Skin epidermis (tissue), 12 donors: ENCODE measurements around the gene PTPRN2.
A peak's percentile ranks its signal among the peaks of the same experiment; 100 is the strongest.
"Not testable (repeated sequence)": the region's sequence is repeated elsewhere in the genome, so short reads cannot be mapped to it uniquely, and the experiment has no call there.

Experiments used
- H3K27ac ChIP-seq, 21 experiments: fragments of 200-600 bp; sonication (generic) in 11 of 21; one replicate each; pipeline ENCODE4 v1.5.0; 2020; ENCODE audit warnings: mild to moderate bottlenecking in 3 of 21, inconsistent platforms in 2 of 21, moderate library complexity in 2 of 21
- H3K4me3 ChIP-seq, 7 experiments: fragments of 200-600 bp; sonication (generic) in 2 of 7; one replicate each; pipeline ENCODE4 v1.5.0; 2020; ENCODE audit warnings: inconsistent platforms in 2 of 7, mild to moderate bottlenecking in 2 of 7, moderate library complexity in 1 of 7

The PTPRN2 gene

GRCh38 chr7:158303121-158303520 is 284.5 kb downstream of the PTPRN2 start:
- no peak overlapping the region for H3K4me3 ChIP-seq
- H3K27ac ChIP-seq, result no peak overlapping the region

GRCh38 chr7:158302274-158303070 is 285.2 kb downstream of the PTPRN2 start:
- H3K4me3 ChIP-seq, result no peak overlapping the region
- no peak overlapping the region for H3K27ac ChIP-seq

GRCh38 chr7:158301207-158301606 is 286.4 kb downstream of the PTPRN2 start:
- H3K27ac ChIP-seq, result no peak overlapping the region
- no peak overlapping the region for H3K4me3 ChIP-seq

DNA sequence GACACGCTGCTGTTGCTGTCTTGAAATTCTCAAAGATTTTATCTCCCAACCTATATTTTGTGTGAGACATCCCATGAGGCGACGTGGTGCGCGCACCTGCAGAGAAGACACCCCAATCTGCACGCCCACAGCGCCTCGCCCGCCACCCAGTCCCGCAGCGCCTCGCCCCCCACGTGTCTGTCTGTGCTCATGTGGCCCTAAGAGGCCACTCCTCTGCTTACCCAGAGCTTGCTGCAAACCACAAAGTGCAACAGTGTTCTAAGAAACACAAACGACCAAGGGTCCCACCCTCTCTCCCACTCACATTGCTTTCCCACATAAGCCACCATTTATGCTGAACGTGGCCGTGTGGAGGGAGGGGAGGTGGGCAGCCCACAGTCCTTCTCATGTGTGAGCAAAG is 287.2 kb downstream of the PTPRN2 start:
- no peak overlapping the region for H3K4me3 ChIP-seq

DNA sequence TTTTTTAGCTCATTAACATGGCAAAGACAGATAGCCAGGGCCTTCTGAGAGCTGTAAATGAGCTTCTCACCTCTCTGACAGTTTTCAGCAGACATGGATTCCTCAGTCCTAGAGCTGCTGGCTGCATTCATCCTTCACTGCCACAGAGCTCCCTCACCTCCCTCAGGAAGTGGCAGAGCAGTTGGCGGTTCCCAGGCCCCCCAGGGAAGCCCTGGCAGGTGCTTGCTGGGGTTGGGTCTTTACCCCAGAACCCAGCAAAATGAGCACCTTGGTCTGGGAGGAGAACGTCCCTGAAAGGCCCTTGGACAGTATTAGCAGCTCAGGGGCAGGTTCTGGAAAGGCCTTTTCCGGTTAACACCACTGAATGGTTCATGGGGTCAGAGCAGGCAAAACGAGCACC is 288.0 kb downstream of the PTPRN2 start:
- H3K4me3 ChIP-seq, result no peak overlapping the region
- no peak overlapping the region for H3K27ac ChIP-seq

More for the DNA sequence above, 287.2 kb downstream of the PTPRN2 start:
- H3K27ac ChIP-seq, result no peak overlapping the region

DNA sequence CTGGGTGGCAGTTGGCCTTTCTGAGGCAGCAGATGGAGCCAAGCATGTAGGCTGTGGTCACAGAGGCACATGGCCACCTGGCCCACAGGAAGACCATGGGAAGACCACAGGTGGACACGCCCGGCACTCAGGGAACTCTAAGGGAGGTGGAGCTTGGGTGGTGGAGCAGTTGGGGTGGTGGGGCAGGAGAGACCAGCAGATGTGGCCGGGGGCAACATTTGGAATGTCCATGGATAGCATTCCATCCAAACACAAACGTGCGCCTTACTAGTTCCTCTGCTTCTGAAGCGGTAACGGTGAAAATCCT is 290.9 kb downstream of the PTPRN2 start:
- Histone ChIP-seq H3K27ac (peak overlapping the region in 1 of 21 experiments; percentile 22), H3K4me3 (no peak overlapping the region)

- Histone ChIP-seq H3K4me3 (no peak overlapping the region), H3K27ac (no peak overlapping the region)
Measured at GRCh38 chr7:158295966-158296797, 291.4 kb downstream of the PTPRN2 start.

GRCh38 chr7:158294468-158295215 is 293.0 kb downstream of the PTPRN2 start:
- H3K27ac ChIP-seq, H3K4me3 ChIP-seq: not testable (repeated sequence)

DNA sequence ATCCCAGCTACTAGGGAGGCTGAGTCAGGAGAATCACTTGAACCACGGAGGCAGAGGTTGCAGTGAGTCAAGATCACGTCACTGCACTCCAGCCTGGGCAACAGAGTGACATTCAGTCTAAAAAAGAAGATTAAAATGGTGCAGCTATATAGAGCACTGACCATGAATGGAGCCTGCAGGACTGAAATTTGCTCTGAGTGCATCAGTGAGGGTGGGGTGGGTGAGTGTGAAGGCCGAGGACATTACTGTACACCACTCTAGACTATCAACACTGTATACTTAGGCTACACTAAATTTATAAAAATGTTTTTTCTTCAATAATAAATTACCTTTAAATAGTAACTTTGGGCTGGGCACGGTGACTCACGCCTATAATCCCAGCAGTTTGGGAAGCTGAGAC is 294.7 kb downstream of the PTPRN2 start:
- H3K4me3 ChIP-seq, result no peak overlapping the region

DNA sequence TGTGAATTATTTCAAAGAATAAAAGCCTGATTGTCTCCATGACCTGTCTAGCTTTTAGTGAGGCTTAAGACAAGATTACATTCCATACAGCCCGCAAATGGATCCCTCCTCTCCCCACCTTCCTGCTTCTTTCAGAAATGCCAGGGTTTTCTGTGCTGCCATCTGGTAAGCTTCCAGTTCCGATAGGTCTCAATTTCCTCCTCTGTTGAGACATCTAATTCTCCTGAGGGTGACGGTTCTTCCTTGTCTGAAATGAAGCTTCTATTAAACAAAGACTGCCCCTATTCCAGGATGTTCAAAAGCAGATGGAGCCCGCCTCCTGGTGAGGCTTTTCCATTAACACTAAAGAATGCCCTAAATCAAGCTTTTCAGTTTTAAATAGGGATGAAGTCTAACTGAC is 295.6 kb downstream of the PTPRN2 start:
- Histone ChIP-seq H3K4me3 (no peak overlapping the region), H3K27ac (no peak overlapping the region)

More for the DNA sequence above, 294.7 kb downstream of the PTPRN2 start:
- H3K27ac ChIP-seq, result no peak overlapping the region

GRCh38 chr7:158289761-158290523 is 297.7 kb downstream of the PTPRN2 start:
- no peak overlapping the region for H3K27ac ChIP-seq
- H3K4me3 ChIP-seq, result no peak overlapping the region

- H3K27ac ChIP-seq, result no peak overlapping the region
- H3K4me3 ChIP-seq, result no peak overlapping the region
Measured at GRCh38 chr7:158289231-158289630, 298.4 kb downstream of the PTPRN2 start.

GRCh38 chr7:158286210-158286609 is 301.4 kb downstream of the PTPRN2 start:
- Histone ChIP-seq H3K27ac (no peak overlapping the region), H3K4me3 (no peak overlapping the region)

DNA sequence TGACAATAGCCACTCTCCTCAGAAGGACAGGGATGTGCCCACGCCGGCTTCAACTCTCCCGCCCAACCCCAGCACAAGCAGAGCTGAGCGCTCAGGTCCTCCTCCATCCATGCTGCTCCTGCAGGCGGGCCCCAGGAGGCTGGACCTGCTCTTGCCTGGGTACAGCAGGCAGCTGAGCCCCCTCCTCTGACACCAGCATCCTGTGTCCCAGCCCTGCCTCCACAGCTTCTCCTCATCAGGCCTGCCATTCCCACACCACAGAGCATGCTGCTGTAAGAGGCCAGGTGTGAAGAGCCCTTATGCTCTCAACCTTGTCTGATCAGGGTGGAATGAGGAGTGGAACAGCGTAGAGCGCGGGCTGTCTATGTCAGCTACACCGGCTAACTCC is 302.2 kb downstream of the PTPRN2 start:
- H3K4me3 ChIP-seq, result no peak overlapping the region
- no peak overlapping the region for H3K27ac ChIP-seq

DNA sequence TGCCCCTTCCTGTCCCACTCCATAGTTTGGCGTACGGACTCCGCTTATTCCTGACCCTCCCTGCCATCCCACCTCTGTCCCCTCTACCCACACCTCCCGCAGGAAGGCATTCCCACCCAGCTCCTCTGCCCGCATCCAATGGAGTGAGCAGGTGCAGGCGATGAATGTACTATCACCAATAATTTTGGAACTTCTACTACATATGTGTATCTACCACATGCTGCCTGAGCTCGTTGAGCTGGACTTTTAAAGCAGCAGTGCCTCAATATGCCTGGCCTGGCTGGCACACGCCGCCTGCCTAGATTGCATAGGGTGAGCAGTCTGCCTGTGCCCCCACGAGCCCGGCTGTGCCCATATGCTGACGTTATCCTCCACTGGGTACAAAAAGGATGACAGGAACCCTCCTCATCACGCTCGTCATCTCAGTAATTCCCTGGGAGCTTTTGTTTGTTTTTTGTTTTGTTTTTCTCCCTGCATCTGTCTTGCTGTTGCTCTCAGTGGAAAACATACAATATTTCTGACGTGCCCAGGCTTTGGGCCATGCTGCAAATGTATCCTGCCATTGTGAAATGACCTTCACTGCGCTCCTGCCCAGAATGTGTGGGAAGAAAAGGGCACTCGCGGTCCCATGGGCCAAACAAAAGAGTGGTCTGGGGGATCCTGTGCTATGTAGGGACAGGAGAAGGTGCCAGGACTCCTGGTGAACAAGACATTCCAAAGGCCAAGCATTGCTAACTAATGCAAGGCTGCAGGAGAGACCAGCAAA is 302.8 kb downstream of the PTPRN2 start:
- no peak overlapping the region for H3K27ac ChIP-seq
- no peak overlapping the region for H3K4me3 ChIP-seq

- no peak overlapping the region for H3K27ac ChIP-seq
- H3K4me3 ChIP-seq, result no peak overlapping the region
Measured at GRCh38 chr7:158284121-158284520, 303.5 kb downstream of the PTPRN2 start.

GRCh38 chr7:158283016-158283974 is 304.3 kb downstream of the PTPRN2 start:
- Histone ChIP-seq H3K4me3 (no peak overlapping the region), H3K27ac (no peak overlapping the region)

DNA sequence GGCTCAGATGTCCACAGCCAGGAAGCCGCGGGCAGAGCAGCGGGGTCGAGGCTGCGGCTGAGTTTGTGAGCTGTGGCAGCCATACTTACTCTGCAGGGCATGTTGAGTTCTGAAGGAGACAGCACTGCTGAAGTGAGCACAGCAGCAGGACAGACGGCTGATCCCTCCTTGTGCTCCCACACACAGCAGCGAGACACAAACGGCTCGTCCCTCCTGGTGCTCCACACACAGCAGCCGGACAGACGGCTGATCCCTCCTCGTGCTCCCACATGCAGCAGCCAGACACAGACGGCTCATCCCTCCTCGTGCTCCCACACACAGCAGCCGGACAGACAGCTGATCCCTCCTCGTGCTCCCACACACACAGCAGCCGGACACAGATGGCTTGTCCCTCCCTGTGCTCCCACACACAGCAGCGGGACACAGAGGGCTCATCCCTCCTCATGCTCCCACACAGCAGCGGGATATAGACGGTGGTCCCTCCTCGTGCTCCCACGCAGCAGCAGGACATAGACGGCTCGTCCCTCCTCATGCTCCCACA is 305.1 kb downstream of the PTPRN2 start:
- Histone ChIP-seq H3K27ac (no peak overlapping the region), H3K4me3 (no peak overlapping the region)
